Ovary (tissue), 9 donors: ENCODE measurements around the gene DYNC1I1. TPM values are rescaled to one million over a fixed set of nuclear protein-coding genes. Genes with fewer than 3 reads are reported as not detected.
A peak's percentile ranks its signal among the peaks of the same experiment; 100 is the strongest.

ENCODE experiments used
- DNase-seq, 5 donors: peaks; one replicate each; pipeline ENCODE4 v3.0.0-alpha.2; 2019 to 2020
- H3K27ac ChIP-seq, 2 donors: fragments of 200-600 bp; one replicate each; pipeline versions ENCODE4 v1.5.1 to v1.8.0; 2019 to 2022
- H3K27me3 ChIP-seq: fragments of 200-600 bp; one replicate; pipeline ENCODE4 v1.8.0; 2022
- H3K36me3 ChIP-seq: fragments of 200-600 bp; sonication (generic); one replicate; pipeline ENCODE4 v1.5.1; 2019
- H3K4me1 ChIP-seq: one replicate; pipeline ENCODE4 v1.8.1; 2013; ENCODE audit warnings: mild to moderate bottlenecking, moderate library complexity; ENCODE audit not compliant: insufficient read depth
- H3K4me3 ChIP-seq: fragments of 200-600 bp; sonication (generic); one replicate; pipeline ENCODE4 v1.5.1; 2017
- H3K9me3 ChIP-seq, 2 donors: fragments of 200-600 bp in 1 of 2; sonication (generic) in 1 of 2; one replicate each; pipeline versions ENCODE4 v1.5.1 to v1.8.1; 2013 to 2019; ENCODE audit warnings: mild to moderate bottlenecking in 1 of 2, moderate library complexity in 1 of 2
- CTCF ChIP-seq, 3 donors: fragments of 450-650 bp in 2 of 3; fragments of 200-600 bp in 1 of 3; IDR thresholded peaks; one replicate each; pipeline versions ENCODE4 v1.5.1 to v1.8.0; 2016 to 2022; ENCODE audit warnings: antibody characterized with exemption in 3 of 3, mild to moderate bottlenecking in 1 of 3
- EP300 ChIP-seq: sonication (generic); formaldehyde crosslinking; IDR thresholded peaks from one replicate; pipeline ENCODE4 v1.6.1; 2017; ENCODE audit warnings: antibody characterized with exemption
- POLR2A ChIP-seq: fragments of 450-650 bp; IDR thresholded peaks from one replicate; pipeline ENCODE4 v1.6.1; 2017; ENCODE audit warnings: antibody characterized with exemption, mild to moderate bottlenecking, moderate library complexity
- WGBS, 3 donors: extraction: QIAGEN DNeasy Blood & Tissue Kit in 1 of 3; methylation state at CpG; one replicate each; pipeline versions ENCODE4 v1.1.5 to v1.1.7; 2013 to 2017; 5-methylcytosine and 5-hydroxymethylcytosine counted together
- intact Hi-C, 4 donors: fragments of 100-400 bp; cut with DNase I; formaldehyde crosslinking; loops; one replicate each; pipeline versions ENCODE4 v1.11.0 to v1.15.1; 2022 to 2023
- polyA plus RNA-seq, 2 donors: library from polyadenylated mRNA; stranded (reverse); fragments of 200-250 nt in 1 of 2; fragments of 350-450 nt in 1 of 2; fragmentation: Illumina TruSeq in 1 of 2; extraction: RNeasy Lipid Tissue Mini Kit (QIAGEN cat#74804) in 1 of 2; gene quantifications; one replicate each; pipeline ENCODE4 v1.2.3, GENCODE V29; 2013 to 2014
- total RNA-seq, 7 donors: library from RNA; depleted of rRNA in 2 of 7; stranded (reverse); fragments of >200 nt in 2 of 7; fragmentation: NEBNext Ultra II Directional in 3 of 7; extraction: Animal tissue kit (Norgen Biotek cat#: 25700) in 3 of 7; gene quantifications; one replicate each; pipeline versions ENCODE4 v1.1.0 to v1.2.4, GENCODE V29; 2016 to 2023
- donor health status: DM: no; HTN: no; CAD: no; lungs with moderate emphysema.
- donor health status: DM: no; HTN: no; CAD: no.
- donor health status: Bipolar disorder and iron deficiency.
- donor health status: DM: yes; HTN: yes; CAD: no.
- donor health status: DM: no; HTN: no; CAD: no.
- donor health status: DM: yes; HTN: yes; CAD: no.

The DYNC1I1 gene
- total and polyA plus RNA-seq, 9 donors, result 4.2 to 19.3 (median 6.9) TPM

GRCh38 chr7:95915731-95916130 lies 143.4 kb downstream of the DYNC1I1 start:
- H3K36me3 ChIP-seq, result no peaks in the 10 kb centered on the region
- intact Hi-C loops, result loop anchor here (5.0 to 10.0 kb wide), 3 partner anchors 159 to 1112 kb away; partner anchors contain the start of gene DLX5 (in 2 of the 4)
- peak overlapping the region; percentile 10 for H3K4me3 ChIP-seq
- 59 to 75% (median 67%) methylated on average over 3 of the region's 3 CpGs for WGBS, 3 donors
- H3K27me3 ChIP-seq, result no peaks in the 10 kb centered on the region
- H3K9me3 ChIP-seq, result no peaks in the 10 kb centered on the region
- no peak for TF ChIP-seq POLR2A
- TF ChIP-seq CTCF (IDR thresholded peaks at IDR 0.05), result no peak
- no peak for TF ChIP-seq EP300
- peaks cover 2% of the 10 kb centered on the region for H3K4me1 ChIP-seq
- DNase-seq, result no peak
- peak overlapping the region in 1 of 2 donors; percentile 51 for H3K27ac ChIP-seq

GRCh38 chr7:95916573-95917297 lies 144.4 kb downstream of the DYNC1I1 start:
- 4 to 17% (median 5%) methylated on average over 19 of the region's 19 CpGs for WGBS, 3 donors
- no peak overlapping the region for H3K4me3 ChIP-seq
- peaks cover 2% of the 10 kb centered on the region for H3K4me1 ChIP-seq
- H3K27ac ChIP-seq, result peak overlapping the region in 1 of 2 donors; percentile 51
- TF ChIP-seq CTCF (IDR thresholded peaks at IDR 0.05) (peak; percentile 72 to 86 (median 85)), POLR2A (no peak)
- H3K36me3 ChIP-seq, result no peaks in the 10 kb centered on the region
- H3K9me3 ChIP-seq, result no peaks in the 10 kb centered on the region
- intact Hi-C loops, result loop anchor here (5.0 to 10.0 kb wide), 3 partner anchors 158 to 1111 kb away; partner anchors contain the start of gene DLX5 (in 2 of the 4)
- H3K27me3 ChIP-seq, result no peaks in the 10 kb centered on the region
- peak; percentile 74 to 92 (median 90) for DNase-seq

GRCh38 chr7:95917634-95918033 lies 145.3 kb downstream of the DYNC1I1 start:
- Histone ChIP-seq H3K4me1 (peaks cover 2% of the 10 kb centered on the region), H3K36me3 (no peaks in the 10 kb centered on the region), H3K27me3 (no peaks in the 10 kb centered on the region), H3K27ac (peak overlapping the region in 1 of 2 donors; percentile 51), H3K9me3 (no peaks in the 10 kb centered on the region), H3K4me3 (no peak overlapping the region)
- WGBS, 3 donors, result 87 to 90% (median 88%) methylated on average over 8 of the region's 8 CpGs
- TF ChIP-seq CTCF (IDR thresholded peaks at IDR 0.05) (no peak), POLR2A (no peak), EP300 (no peak)
- peak in 1 of 5 donors; percentile 22 for DNase-seq
- intact Hi-C loops, result loop anchor here (5.0 to 10.0 kb wide), 3 partner anchors 157 to 1110 kb away; partner anchors contain the start of gene DLX5 (in 2 of the 4)

- intact Hi-C loops, result loop anchor here (5.0 to 10.0 kb wide), 3 partner anchors 155 to 1108 kb away; partner anchors contain the start of gene DLX5 (in 2 of the 4)
- WGBS, 3 donors, result 79 to 82% (median 80%) methylated on average over 2 of the region's 2 CpGs
- Histone ChIP-seq H3K27me3 (no peaks in the 10 kb centered on the region), H3K4me1 (peaks cover 2% of the 10 kb centered on the region), H3K9me3 (no peaks in the 10 kb centered on the region), H3K4me3 (no peak overlapping the region), H3K36me3 (no peaks in the 10 kb centered on the region), H3K27ac (no peak overlapping the region)
- no peak for DNase-seq
- TF ChIP-seq POLR2A, result no peak
- TF ChIP-seq CTCF (IDR thresholded peaks at IDR 0.05), result no peak
- TF ChIP-seq EP300, result no peak
Measured at GRCh38 chr7:95919556-95919955, 147.2 kb downstream of the DYNC1I1 start.
